ENCODE measurements around the gene MOCS3. TPM values are rescaled to one million over a fixed set of nuclear protein-coding genes. Genes with fewer than 3 reads are reported as not detected.

Gene MOCS3
- total RNA-seq, 1 donor from 2014 or later = 5.6 TPM

DNA sequence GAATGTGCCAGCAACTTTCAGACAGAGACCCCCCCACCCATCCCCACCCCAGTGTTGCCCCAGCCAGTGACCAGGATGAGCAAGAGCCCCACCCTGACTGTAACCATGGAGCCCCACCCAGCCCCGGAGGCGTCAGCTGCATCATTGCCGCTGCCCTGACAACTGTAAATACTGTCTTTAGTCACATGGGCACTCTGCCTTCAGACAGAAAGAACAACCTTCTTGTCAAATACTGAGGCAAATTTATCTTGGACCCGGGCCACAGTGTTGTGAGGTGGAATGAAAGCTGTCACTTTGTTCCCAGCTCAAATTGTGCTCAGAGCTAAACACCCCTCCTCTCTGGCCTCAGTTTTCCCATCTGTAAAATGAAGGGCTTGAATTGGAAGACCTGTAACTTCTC is 23.7 kb downstream of the MOCS3 start:
- H3K4me3 ChIP-seq = no peak overlapping the region
- no peaks in the 10 kb centered on the region for H3K9me3 ChIP-seq (ENCODE audit: low read depth)
- no peaks in the 10 kb centered on the region for H3K27me3 ChIP-seq
- no peak overlapping the region for H2AFZ ChIP-seq (replicated peaks)
- H3K27ac ChIP-seq = no peak overlapping the region
- TF ChIP-seq EZH2phosphoT487 (IDR thresholded peaks at IDR 0.05) (no peak), EZH2 (IDR thresholded peaks at IDR 0.05) (no peak)
- TF ChIP-seq, protein P1, sequence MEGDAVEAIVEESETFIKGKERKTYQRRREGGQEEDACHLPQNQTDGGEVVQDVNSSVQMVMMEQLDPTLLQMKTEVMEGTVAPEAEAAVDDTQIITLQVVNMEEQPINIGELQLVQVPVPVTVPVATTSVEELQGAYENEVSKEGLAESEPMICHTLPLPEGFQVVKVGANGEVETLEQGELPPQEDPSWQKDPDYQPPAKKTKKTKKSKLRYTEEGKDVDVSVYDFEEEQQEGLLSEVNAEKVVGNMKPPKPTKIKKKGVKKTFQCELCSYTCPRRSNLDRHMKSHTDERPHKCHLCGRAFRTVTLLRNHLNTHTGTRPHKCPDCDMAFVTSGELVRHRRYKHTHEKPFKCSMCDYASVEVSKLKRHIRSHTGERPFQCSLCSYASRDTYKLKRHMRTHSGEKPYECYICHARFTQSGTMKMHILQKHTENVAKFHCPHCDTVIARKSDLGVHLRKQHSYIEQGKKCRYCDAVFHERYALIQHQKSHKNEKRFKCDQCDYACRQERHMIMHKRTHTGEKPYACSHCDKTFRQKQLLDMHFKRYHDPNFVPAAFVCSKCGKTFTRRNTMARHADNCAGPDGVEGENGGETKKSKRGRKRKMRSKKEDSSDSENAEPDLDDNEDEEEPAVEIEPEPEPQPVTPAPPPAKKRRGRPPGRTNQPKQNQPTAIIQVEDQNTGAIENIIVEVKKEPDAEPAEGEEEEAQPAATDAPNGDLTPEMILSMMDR (IDR thresholded peaks at IDR 0.05) = no peak
- no peak overlapping the region for H3K4me2 ChIP-seq
- Mint-ChIP-seq H3K9me3 (no peaks in the 10 kb centered on the region), H3K27me3 (ENCODE audit: insufficient read depth, low read depth) (peaks cover 7% of the 10 kb centered on the region), H3K36me3 (no peaks in the 10 kb centered on the region), H3K4me3 (no peak overlapping the region), H3K4me1 (peaks cover 10% of the 10 kb centered on the region), H3K27ac (no peak overlapping the region)
- no peaks in the 10 kb centered on the region for H3K79me2 ChIP-seq (ENCODE audit: low read depth)
- no peaks in the 10 kb centered on the region for H3F3A ChIP-seq (ENCODE audit: low read depth)
- H3K9ac ChIP-seq = no peak overlapping the region
- H3K36me3 ChIP-seq = no peaks in the 10 kb centered on the region
- no peaks in the 10 kb centered on the region for H4K20me1 ChIP-seq (ENCODE audit: low read depth)
- no peak for DNase-seq (ENCODE audit: low spot score)
- H3K4me1 ChIP-seq = peaks cover 6% of the 10 kb centered on the region

DNA sequence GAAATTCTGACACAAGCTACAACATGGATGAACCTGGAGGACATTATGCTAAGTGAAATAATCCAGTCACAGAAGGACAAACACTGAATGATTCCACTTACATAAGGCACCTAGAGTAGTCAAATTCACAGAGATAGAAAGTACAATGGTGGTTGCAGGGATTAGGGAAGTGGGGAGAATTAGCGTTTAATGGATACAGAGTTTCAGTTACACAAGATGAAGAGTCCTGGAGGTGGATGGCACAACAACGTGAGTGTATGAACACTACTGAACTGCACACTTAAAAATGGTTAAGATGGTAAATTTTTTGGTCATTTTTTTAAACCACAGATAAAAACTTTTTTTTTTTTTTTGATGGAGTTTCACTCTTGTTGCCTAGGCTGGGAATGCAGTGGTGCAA is 24.7 kb downstream of the MOCS3 start:
- no peak overlapping the region for H2AFZ ChIP-seq (replicated peaks)
- no peak overlapping the region for H3K4me3 ChIP-seq
- Mint-ChIP-seq H3K4me1 (peaks cover 7% of the 10 kb centered on the region), H3K27me3 (ENCODE audit: insufficient read depth, low read depth) (peaks cover 7% of the 10 kb centered on the region), H3K9me3 (no peaks in the 10 kb centered on the region), H3K4me3 (no peak overlapping the region), H3K36me3 (no peaks in the 10 kb centered on the region), H3K27ac (no peak overlapping the region)
- H3K4me1 ChIP-seq = no peaks in the 10 kb centered on the region
- H3K36me3 ChIP-seq = no peaks in the 10 kb centered on the region
- TF ChIP-seq, protein P1 (IDR thresholded peaks at IDR 0.05) = no peak
- TF ChIP-seq EZH2 (IDR thresholded peaks at IDR 0.05) = no peak
- TF ChIP-seq EZH2phosphoT487 (IDR thresholded peaks at IDR 0.05) = no peak
- H3K9ac ChIP-seq = no peak overlapping the region
- H3K27me3 ChIP-seq = no peaks in the 10 kb centered on the region
- H3K9me3 ChIP-seq (ENCODE audit: low read depth) = no peaks in the 10 kb centered on the region
- no peak overlapping the region for H3K27ac ChIP-seq
- H3K79me2 ChIP-seq (ENCODE audit: low read depth) = no peaks in the 10 kb centered on the region
- H3F3A ChIP-seq (ENCODE audit: low read depth) = no peaks in the 10 kb centered on the region
- DNase-seq (ENCODE audit: low spot score) = no peak
- no peaks in the 10 kb centered on the region for H4K20me1 ChIP-seq (ENCODE audit: low read depth)
- no peak overlapping the region for H3K4me2 ChIP-seq

- H3K9me3 Mint-ChIP-seq = no peaks in the 10 kb centered on the region
- H2AFZ ChIP-seq (replicated peaks) = peak overlapping the region; percentile 84
- no peaks in the 10 kb centered on the region for H3K36me3 Mint-ChIP-seq
- no peaks in the 10 kb centered on the region for H3K9me3 ChIP-seq (ENCODE audit: low read depth)
- TF ChIP-seq EZH2 (IDR thresholded peaks at IDR 0.05) = no peak
- TF ChIP-seq, protein P1 (IDR thresholded peaks at IDR 0.05) = peak; percentile 90
- TF ChIP-seq EZH2phosphoT487 (IDR thresholded peaks at IDR 0.05) = no peak
- H3K9ac ChIP-seq = no peak overlapping the region
- no peaks in the 10 kb centered on the region for H3K79me2 ChIP-seq (ENCODE audit: low read depth)
- no peak overlapping the region for H3K4me2 ChIP-seq
- no peak overlapping the region for H3K4me3 ChIP-seq
- H3K27ac ChIP-seq = no peak overlapping the region
- no peaks in the 10 kb centered on the region for H4K20me1 ChIP-seq (ENCODE audit: low read depth)
- peaks cover 13% of the 10 kb centered on the region for H3K4me1 Mint-ChIP-seq
- peaks cover 2% of the 10 kb centered on the region for H3K27me3 Mint-ChIP-seq (ENCODE audit: insufficient read depth, low read depth)
- no peaks in the 10 kb centered on the region for H3F3A ChIP-seq (ENCODE audit: low read depth)
- H3K27me3 ChIP-seq = no peaks in the 10 kb centered on the region
- no peak overlapping the region for H3K27ac Mint-ChIP-seq
- H3K4me3 Mint-ChIP-seq = no peak overlapping the region
- peak; percentile 88 for DNase-seq (ENCODE audit: low spot score)
- H3K4me1 ChIP-seq = no peaks in the 10 kb centered on the region
- no peaks in the 10 kb centered on the region for H3K36me3 ChIP-seq
Measured at GRCh38 chr20:50987493-50988210, 29.0 kb downstream of the MOCS3 start.

Data from neural progenitor cell (in vitro differentiated cells).